Ishikawa (cell line): ENCODE results near the gene LAMB1.

Source experiments
- CEBPB ChIP-seq: IDR thresholded peaks from 2 replicates; pipeline ENCODE4 v1.6.1; 2012
- CREB1 ChIP-seq: IDR thresholded peaks from 2 replicates; pipeline ENCODE4 v1.6.1; 2012; ENCODE audit warnings: low read depth
- EGR1 ChIP-seq: IDR thresholded peaks from 2 replicates; pipeline ENCODE4 v1.6.1; 2012
- EP300 ChIP-seq: IDR thresholded peaks from 2 replicates; pipeline ENCODE4 v1.6.1; 2012; ENCODE audit warnings: borderline replicate concordance
- FOXM1 ChIP-seq: IDR thresholded peaks from 2 replicates; pipeline ENCODE4 v1.6.1; 2012; ENCODE audit warnings: low read depth, borderline replicate concordance
- NFIC ChIP-seq: IDR thresholded peaks from 2 replicates; pipeline ENCODE4 v1.6.1; 2012
- RAD21 ChIP-seq: IDR thresholded peaks from 2 replicates; pipeline ENCODE4 v1.6.1; 2012; ENCODE audit warnings: low read depth
- TAF1 ChIP-seq: IDR thresholded peaks from 2 replicates; pipeline ENCODE4 v1.6.1; 2012; ENCODE audit warnings: low read depth, mild to moderate bottlenecking
- TCF12 ChIP-seq: IDR thresholded peaks from 2 replicates; pipeline ENCODE4 v1.6.1; 2012; ENCODE audit warnings: low read depth
- TEAD4 ChIP-seq: IDR thresholded peaks from 2 replicates; pipeline ENCODE4 v1.6.1; 2012
- YY1 ChIP-seq: IDR thresholded peaks from 2 replicates; pipeline ENCODE4 v1.6.1; 2012; ENCODE audit warnings: low read depth
- ZBTB7A ChIP-seq: IDR thresholded peaks from 2 replicates; pipeline ENCODE4 v1.6.1; 2012; ENCODE audit warnings: low read depth
- TF ChIP-seq, protein P1 (sequence below): IDR thresholded peaks from 2 replicates; pipeline ENCODE4 v1.6.1; 2012
- TF ChIP-seq, protein P2 (sequence below): IDR thresholded peaks from 2 replicates; pipeline ENCODE4 v1.6.1; 2012
- TF ChIP-seq, protein P3 (sequence below): IDR thresholded peaks from 2 replicates; pipeline ENCODE4 v1.6.1; 2012; ENCODE audit warnings: low read depth, mild to moderate bottlenecking

The LAMB1 gene

DNA sequence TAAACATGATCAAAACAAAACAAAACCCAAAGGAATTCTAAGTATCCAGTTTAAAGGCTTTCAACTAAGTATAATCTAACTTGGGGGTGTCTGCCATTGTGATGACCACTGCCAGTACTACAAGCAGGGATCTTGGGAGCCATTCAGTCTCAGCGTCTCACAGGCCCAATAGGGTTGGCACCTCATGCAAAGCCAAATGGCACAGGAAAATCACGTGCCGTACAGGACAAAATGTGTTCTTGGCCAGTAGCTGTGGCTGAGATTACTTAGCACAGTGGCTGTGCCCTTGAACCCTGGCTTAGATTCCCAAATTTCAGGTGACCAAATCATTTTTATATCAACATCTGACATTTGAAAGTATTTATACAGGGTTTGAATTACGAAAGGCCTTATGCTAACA, 62.0 kb downstream of the LAMB1 start:
- TF ChIP-seq, protein P1, sequence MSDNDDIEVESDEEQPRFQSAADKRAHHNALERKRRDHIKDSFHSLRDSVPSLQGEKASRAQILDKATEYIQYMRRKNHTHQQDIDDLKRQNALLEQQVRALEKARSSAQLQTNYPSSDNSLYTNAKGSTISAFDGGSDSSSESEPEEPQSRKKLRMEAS, result no peak
- no peak for TF ChIP-seq CREB1
- no peak for TF ChIP-seq TCF12
- TF ChIP-seq NFIC, result no peak
- TF ChIP-seq RAD21, result no peak
- no peak for TF ChIP-seq CEBPB
- TF ChIP-seq ZBTB7A, result no peak
- TF ChIP-seq, protein P2, sequence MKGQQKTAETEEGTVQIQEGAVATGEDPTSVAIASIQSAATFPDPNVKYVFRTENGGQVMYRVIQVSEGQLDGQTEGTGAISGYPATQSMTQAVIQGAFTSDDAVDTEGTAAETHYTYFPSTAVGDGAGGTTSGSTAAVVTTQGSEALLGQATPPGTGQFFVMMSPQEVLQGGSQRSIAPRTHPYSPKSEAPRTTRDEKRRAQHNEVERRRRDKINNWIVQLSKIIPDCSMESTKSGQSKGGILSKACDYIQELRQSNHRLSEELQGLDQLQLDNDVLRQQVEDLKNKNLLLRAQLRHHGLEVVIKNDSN, result no peak
- TF ChIP-seq YY1, result no peak
- no peak for TF ChIP-seq FOXM1
- no peak for TF ChIP-seq EP300
- no peak for TF ChIP-seq TAF1
- TF ChIP-seq EGR1, result no peak
- TF ChIP-seq TEAD4, result no peak
- TF ChIP-seq, protein P3, sequence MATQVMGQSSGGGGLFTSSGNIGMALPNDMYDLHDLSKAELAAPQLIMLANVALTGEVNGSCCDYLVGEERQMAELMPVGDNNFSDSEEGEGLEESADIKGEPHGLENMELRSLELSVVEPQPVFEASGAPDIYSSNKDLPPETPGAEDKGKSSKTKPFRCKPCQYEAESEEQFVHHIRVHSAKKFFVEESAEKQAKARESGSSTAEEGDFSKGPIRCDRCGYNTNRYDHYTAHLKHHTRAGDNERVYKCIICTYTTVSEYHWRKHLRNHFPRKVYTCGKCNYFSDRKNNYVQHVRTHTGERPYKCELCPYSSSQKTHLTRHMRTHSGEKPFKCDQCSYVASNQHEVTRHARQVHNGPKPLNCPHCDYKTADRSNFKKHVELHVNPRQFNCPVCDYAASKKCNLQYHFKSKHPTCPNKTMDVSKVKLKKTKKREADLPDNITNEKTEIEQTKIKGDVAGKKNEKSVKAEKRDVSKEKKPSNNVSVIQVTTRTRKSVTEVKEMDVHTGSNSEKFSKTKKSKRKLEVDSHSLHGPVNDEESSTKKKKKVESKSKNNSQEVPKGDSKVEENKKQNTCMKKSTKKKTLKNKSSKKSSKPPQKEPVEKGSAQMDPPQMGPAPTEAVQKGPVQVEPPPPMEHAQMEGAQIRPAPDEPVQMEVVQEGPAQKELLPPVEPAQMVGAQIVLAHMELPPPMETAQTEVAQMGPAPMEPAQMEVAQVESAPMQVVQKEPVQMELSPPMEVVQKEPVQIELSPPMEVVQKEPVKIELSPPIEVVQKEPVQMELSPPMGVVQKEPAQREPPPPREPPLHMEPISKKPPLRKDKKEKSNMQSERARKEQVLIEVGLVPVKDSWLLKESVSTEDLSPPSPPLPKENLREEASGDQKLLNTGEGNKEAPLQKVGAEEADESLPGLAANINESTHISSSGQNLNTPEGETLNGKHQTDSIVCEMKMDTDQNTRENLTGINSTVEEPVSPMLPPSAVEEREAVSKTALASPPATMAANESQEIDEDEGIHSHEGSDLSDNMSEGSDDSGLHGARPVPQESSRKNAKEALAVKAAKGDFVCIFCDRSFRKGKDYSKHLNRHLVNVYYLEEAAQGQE, result no peak

DNA sequence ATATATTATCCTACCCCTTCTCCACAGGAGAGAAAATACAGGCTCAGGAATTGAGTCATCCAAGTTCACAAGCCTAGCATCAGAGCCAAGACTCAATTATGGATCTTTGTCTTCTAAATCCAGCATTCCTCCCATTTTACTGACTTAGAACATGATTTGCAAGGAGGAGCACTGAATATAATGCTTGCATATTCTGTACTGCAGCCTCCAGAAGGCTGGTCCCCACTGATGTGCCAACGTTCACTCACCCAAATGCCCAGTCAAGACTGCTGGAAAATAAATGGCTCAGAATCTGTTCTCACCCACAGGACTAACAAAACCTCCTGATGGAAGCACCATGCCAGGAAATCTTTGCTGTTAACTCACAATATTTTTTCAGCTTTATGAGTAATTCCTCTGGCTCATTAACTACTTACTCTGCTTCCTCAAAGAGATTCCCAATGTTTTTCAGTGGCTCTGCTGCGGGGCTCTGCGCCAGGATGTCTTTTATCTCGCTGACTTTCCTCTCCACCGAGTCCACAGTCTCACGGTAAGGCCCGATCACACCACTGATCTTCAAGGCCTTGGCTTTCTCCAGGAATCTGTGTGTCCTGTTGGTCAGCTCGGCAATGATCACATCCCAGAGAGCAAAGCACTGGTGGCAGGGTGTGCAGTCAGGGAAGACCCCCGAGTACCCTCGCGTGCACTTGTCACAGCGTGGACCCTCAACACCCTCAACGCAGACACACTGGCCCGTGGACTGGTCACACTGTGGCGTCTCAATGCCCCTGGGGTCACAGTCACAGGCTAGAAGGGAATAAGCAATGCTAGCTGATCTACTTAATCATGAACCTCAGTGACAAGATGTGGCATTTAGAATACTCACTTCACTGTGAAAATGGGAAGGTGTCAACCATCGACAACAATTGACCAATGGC, 63.1 kb downstream of the LAMB1 start:
- TF ChIP-seq YY1 (no peak), EP300 (no peak), CREB1 (no peak), TCF12 (no peak), RAD21 (no peak), EGR1 (no peak), FOXM1 (no peak), TEAD4 (no peak), ZBTB7A (no peak), NFIC (no peak)

DNA sequence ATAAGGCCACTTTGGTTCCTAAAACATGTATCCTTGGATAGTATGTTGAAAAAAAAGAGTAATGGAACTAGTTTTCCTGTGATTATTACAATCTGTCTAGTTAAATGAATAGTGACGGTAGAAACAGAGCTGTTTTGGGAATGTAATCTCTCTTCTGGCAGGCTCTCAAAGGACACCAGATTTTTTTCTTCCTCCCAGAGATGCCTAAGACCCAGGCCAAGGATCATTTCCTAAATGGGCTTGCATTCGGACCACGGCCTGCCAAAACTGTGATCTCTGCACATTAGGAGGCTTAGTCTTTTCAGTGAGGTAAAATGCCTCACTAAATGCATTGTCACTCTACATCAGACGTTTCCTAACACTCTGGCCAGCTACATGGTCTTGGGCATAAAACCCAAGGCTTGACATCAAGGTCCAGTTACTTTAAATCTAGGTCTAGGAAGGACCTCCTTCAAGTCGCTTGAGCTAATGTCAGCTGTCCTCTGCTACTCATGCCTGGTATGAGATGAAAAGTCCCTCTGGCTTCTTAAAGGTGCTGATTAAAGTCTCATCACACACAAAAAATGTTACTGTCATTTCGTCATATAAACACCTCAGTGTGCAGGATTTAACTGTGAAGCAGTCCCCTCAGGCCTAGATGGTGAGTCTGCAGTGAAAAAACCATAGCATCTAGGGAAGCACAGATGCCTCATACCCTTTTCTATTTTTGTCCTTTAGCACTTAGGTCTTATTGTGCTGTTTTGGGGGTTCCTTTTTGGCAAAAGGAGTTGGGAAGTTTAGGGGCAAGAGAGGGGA, 64.3 kb downstream of the LAMB1 start:
- TF ChIP-seq TEAD4 (no peak), TCF12 (no peak), RAD21 (no peak), NFIC (no peak), FOXM1 (no peak), YY1 (no peak), EGR1 (no peak)
- TF ChIP-seq, protein P1, result no peak
- TF ChIP-seq, protein P3, result no peak
- TF ChIP-seq, protein P2, result no peak

DNA sequence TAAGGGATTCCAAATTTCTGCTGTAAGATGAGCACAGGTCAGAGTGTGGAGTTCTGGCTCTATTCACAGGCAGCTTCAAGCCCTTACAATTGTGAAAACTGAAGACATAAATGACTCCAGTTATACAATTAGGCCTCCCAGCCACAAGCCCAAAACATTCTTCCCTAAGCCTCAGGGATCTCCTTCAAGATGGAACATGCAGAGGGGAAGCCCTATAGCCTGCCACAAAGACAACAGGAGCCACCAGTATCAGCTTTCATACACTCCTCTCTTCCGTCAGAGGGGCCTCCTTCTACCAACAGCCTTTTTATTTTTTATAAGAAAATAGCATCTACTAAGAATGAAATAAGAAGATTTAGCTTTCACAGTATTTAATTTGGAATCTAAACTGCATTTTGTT, 65.4 kb downstream of the LAMB1 start:
- no peak for TF ChIP-seq CEBPB
- TF ChIP-seq, protein P3, result no peak
- no peak for TF ChIP-seq TCF12
